Naive thymus-derived CD4-positive, alpha-beta T cell (primary cell): ENCODE results near the gene FHIT. TPM values are rescaled to one million over a fixed set of nuclear protein-coding genes. Genes with fewer than 3 reads are reported as not detected.
A peak's percentile ranks its signal among the peaks of the same experiment; 100 is the strongest.

Experiments used
- ATAC-seq: fragments of 150-1000 bp; cut with Tn5 transposase; 2 replicates; pipeline ENCODE4 v1.10.0; 2021; ENCODE audit warnings: mild to moderate bottlenecking, moderate library complexity
- CTCF ChIA-PET: fragments of 350-600 bp; sonication (Branson Sonifier 250); formaldehyde crosslinking; loops from one replicate; lab custom pipeline; 2021; ENCODE audit warnings: antibody characterized with exemption; lab: Charles Lee
- POLR2A ChIA-PET: fragments of 350-600 bp; sonication (Branson Sonifier 250); formaldehyde crosslinking; loops from one replicate; lab custom pipeline; 2021; ENCODE audit warnings: antibody characterized with exemption, inconsistent platforms; lab: Charles Lee
- DNase-seq, 9 donors: peaks; one replicate each; pipeline versions ENCODE4 v3.0.0 to v3.0.0-alpha.2; 2020 to 2022; ENCODE audit warnings: mixed read lengths in 1 of 9
- H3K27ac ChIP-seq: one replicate; pipeline ENCODE4 v1.7.0; 2013; ENCODE audit warnings: mild to moderate bottlenecking, low read depth, low read length, moderate library complexity
- H3K27me3 ChIP-seq, 2 donors: one replicate each; pipeline ENCODE4 v1.7.0; 2013; ENCODE audit warnings: low read length in 2 of 2, mild to moderate bottlenecking in 2 of 2, moderate library complexity in 2 of 2; ENCODE audit not compliant: control insufficient read depth in 2 of 2, insufficient read depth in 2 of 2
- H3K36me3 ChIP-seq, 3 experiments: 1 replicate in 2 of 3; 2 replicates in 1 of 3; pipeline ENCODE4 v1.7.0; 2013; ENCODE audit warnings: low read length in 3 of 3, mild to moderate bottlenecking in 3 of 3, moderate library complexity in 1 of 3; ENCODE audit not compliant: insufficient read depth in 3 of 3, control insufficient read depth in 2 of 3
- H3K4me1 ChIP-seq, 2 donors: one replicate each; pipeline ENCODE4 v1.7.0; 2013; ENCODE audit warnings: low read length in 2 of 2, mild to moderate bottlenecking in 2 of 2, moderate library complexity in 1 of 2; ENCODE audit not compliant: control insufficient read depth in 2 of 2, insufficient read depth in 2 of 2
- H3K4me3 ChIP-seq: 2 replicates; pipeline ENCODE4 v1.7.0; 2013; ENCODE audit warnings: mild to moderate bottlenecking, low read length
- H3K9me3 ChIP-seq, 3 experiments: 1 replicate in 2 of 3; 2 replicates in 1 of 3; pipeline ENCODE4 v1.7.0; 2013; ENCODE audit warnings: low read length in 3 of 3; ENCODE audit not compliant: control insufficient read depth in 2 of 3
- H3K27ac Mint-ChIP-seq, 9 donors: one replicate each; pipeline ENCODE4 v1.8.0; 2020 to 2022; ENCODE audit warnings: mixed read lengths in 9 of 9, mild to moderate bottlenecking in 8 of 9, moderate library complexity in 5 of 9, inconsistent platforms in 2 of 9
- H3K27me3 Mint-ChIP-seq, 5 donors: one replicate each; pipeline ENCODE4 v1.8.0; 2021 to 2022; ENCODE audit warnings: mixed read lengths in 5 of 5, mild to moderate bottlenecking in 1 of 5
- H3K36me3 Mint-ChIP-seq, 5 donors: one replicate each; pipeline ENCODE4 v1.8.0; 2020 to 2022; ENCODE audit warnings: mixed read lengths in 5 of 5, mild to moderate bottlenecking in 3 of 5, inconsistent platforms in 1 of 5
- H3K4me1 Mint-ChIP-seq, 7 donors: one replicate each; pipeline ENCODE4 v1.8.0; 2020 to 2022; ENCODE audit warnings: mixed read lengths in 7 of 7, mild to moderate bottlenecking in 3 of 7, inconsistent platforms in 1 of 7
- H3K4me3 Mint-ChIP-seq, 10 donors: one replicate each; pipeline ENCODE4 v1.8.0; 2020 to 2022; ENCODE audit warnings: mild to moderate bottlenecking in 10 of 10, mixed read lengths in 10 of 10, moderate library complexity in 6 of 10, inconsistent platforms in 2 of 10
- H3K9me3 Mint-ChIP-seq, 11 donors: one replicate each; pipeline ENCODE4 v1.8.0; 2020 to 2022; ENCODE audit warnings: mixed read lengths in 11 of 11, mild to moderate bottlenecking in 4 of 11, inconsistent platforms in 1 of 11, moderate library complexity in 1 of 11
- intact Hi-C, 2 donors: fragments of 100-400 bp; cut with micrococcal nuclease; formaldehyde crosslinking; loops; one replicate each; pipeline ENCODE4 v1.15.1; 2023
- polyA plus RNA-seq, 2 donors: library from polyadenylated mRNA; unstranded; fragments of 300-500 nt; fragmentation: Illumina TruSeq; gene quantifications; one replicate each; pipeline ENCODE4 v1.2.3, GENCODE V29; 2021
- total RNA-seq, 6 experiments: library from RNA in 5 of 6; stranded (reverse) in 5 of 6; gene quantifications; 1 replicate in 5 of 6; 2 replicates in 1 of 6; pipeline ENCODE4 v1.2.3 and lab custom pipeline; 2021 to 2026

The FHIT gene
- total and polyA plus RNA-seq, 7 experiments from 2014 or later = 51.2 to 230 (median 152) TPM

DNA sequence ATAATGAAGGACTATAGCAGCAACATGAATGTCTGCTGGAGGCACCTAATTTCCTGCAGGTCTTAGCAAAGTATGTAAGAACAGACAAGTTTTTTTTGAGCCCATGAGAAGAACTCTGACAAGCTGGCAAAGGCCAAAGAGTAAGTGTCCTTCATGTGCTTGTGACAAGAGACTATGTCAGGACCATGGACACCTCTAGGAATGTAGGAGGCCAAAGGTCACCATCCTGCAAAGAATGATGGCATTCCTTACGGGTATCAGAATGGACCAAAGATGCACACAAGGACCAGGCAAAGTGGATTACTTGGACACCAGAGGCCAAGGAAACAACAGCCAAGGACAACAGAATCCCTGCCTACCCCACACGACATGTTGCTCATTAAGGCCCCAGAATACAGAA is 1343.0 kb downstream of the FHIT start:
- Histone ChIP-seq H3K36me3 (peaks cover 0 to 9% (median 0%) of the 10 kb centered on the region in 3 experiments), H3K27ac (no peak overlapping the region), H3K4me1 (peaks cover 0 to 27% of the 10 kb centered on the region in 2 donors), H3K9me3 (no peaks in the 10 kb centered on the region), H3K27me3 (no peaks in the 10 kb centered on the region), H3K4me3 (no peak overlapping the region)
- ATAC-seq (no peak), DNase-seq (no peak)
- CTCF ChIA-PET = no interaction called here
- H3K27me3 Mint-ChIP-seq = no peaks in the 10 kb centered on the region
- intact Hi-C loops = no loop called here
- H3K9me3 Mint-ChIP-seq = peaks cover 0 to 10% (median 0%) of the 10 kb centered on the region in 11 donors
- POLR2A ChIA-PET = no interaction called here
- H3K36me3 Mint-ChIP-seq = peaks cover 5 to 84% (median 74%) of the 10 kb centered on the region in 5 donors
- peaks cover 3 to 90% (median 61%) of the 10 kb centered on the region in 7 donors for H3K4me1 Mint-ChIP-seq
- peak overlapping the region in 3 of 10 donors; percentile 23 to 50 (median 48) for H3K4me3 Mint-ChIP-seq
- H3K27ac Mint-ChIP-seq = peak overlapping the region in 6 of 9 donors; percentile 53 to 84 (median 66)

DNA sequence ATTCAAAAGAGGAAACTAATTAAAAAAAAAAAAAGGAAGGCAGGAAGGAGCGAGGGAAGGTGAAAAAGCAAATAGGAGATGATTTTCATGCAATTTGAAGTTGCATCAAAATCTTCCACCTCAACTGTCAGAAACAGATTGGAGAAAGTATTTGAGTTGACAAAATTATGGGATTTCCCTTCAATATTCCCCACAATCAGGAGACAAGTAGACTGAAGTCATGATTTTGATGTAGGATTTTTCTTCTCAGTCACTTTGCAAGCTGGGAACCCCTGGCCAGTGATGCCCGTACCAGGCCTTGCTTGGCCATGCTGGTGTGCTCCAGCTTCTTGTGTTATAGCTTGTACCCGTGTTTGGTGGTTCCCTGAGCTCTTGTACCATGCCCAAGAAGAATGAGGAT is 1347.0 kb downstream of the FHIT start:
- POLR2A ChIA-PET = interaction anchor here (0.7 kb wide), 1 partner anchor 56 kb away, joined by 3 read pairs; no protein-coding TSS in a partner anchor
- Histone ChIP-seq H3K4me1 (peaks cover 0 to 14% of the 10 kb centered on the region in 2 donors), H3K36me3 (peaks cover 0 to 6% (median 0%) of the 10 kb centered on the region in 3 experiments), H3K27me3 (no peaks in the 10 kb centered on the region), H3K27ac (no peak overlapping the region), H3K4me3 (no peak overlapping the region), H3K9me3 (no peaks in the 10 kb centered on the region)
- Mint-ChIP-seq H3K4me3 (peak overlapping the region in 1 of 10 donors; percentile 20), H3K36me3 (peaks cover 5 to 78% (median 69%) of the 10 kb centered on the region in 5 donors), H3K27me3 (no peaks in the 10 kb centered on the region), H3K9me3 (peaks cover 0 to 13% (median 0%) of the 10 kb centered on the region in 11 donors), H3K27ac (peak overlapping the region in 7 of 9 donors; percentile 0 to 78 (median 51)), H3K4me1 (peaks cover 3 to 86% (median 55%) of the 10 kb centered on the region in 7 donors)
- DNase-seq (no peak), ATAC-seq (no peak)
- intact Hi-C loops = loop anchor here in 1 of 2 donors (1.0 kb wide), 1 partner anchor 12 kb away; no protein-coding TSS in a partner anchor
- CTCF ChIA-PET = interaction anchor here (0.6 kb wide), 2 partner anchors 90 to 98 kb away, joined by 4 to 6 read pairs; no protein-coding TSS in a partner anchor

DNA sequence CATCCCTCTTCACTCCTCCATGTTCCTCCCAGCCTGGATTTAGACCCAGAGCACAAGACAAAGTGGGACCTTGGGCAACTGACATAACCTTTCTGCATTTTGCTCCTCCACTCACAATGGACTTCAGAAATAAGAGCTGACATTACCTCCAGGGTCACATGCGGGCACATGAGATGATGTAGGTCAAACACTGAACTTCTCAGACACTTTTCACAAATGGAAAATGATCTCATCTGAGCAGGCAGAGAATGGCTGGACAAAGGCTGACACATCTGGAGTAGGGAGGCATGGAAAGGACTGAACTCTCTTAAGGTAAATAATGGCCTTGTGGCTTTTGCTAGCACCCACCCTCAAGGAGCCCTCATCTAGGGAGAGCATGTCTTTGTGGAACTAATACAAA is 1352.2 kb downstream of the FHIT start:
- intact Hi-C loops = no loop called here
- DNase-seq (no peak), ATAC-seq (no peak)
- Histone ChIP-seq H3K27ac (no peak overlapping the region), H3K27me3 (no peaks in the 10 kb centered on the region), H3K4me1 (peaks cover 0 to 32% of the 10 kb centered on the region in 2 donors), H3K9me3 (no peaks in the 10 kb centered on the region), H3K36me3 (peaks cover 0 to 6% (median 0%) of the 10 kb centered on the region in 3 experiments), H3K4me3 (no peak overlapping the region)
- Mint-ChIP-seq H3K4me3 (peak overlapping the region in 1 of 10 donors; percentile 1), H3K36me3 (peaks cover 8 to 73% (median 64%) of the 10 kb centered on the region in 5 donors), H3K9me3 (peaks cover 0 to 12% (median 0%) of the 10 kb centered on the region in 11 donors), H3K27ac (peak overlapping the region in 8 of 9 donors; percentile 29 to 87 (median 52)), H3K27me3 (no peaks in the 10 kb centered on the region), H3K4me1 (peaks cover 18 to 92% (median 73%) of the 10 kb centered on the region in 7 donors)
- POLR2A ChIA-PET = interaction anchor here (0.6 kb wide), 2 partner anchors 13 to 126 kb away, joined by 3 to 4 read pairs; no protein-coding TSS in a partner anchor
- CTCF ChIA-PET = no interaction called here

DNA sequence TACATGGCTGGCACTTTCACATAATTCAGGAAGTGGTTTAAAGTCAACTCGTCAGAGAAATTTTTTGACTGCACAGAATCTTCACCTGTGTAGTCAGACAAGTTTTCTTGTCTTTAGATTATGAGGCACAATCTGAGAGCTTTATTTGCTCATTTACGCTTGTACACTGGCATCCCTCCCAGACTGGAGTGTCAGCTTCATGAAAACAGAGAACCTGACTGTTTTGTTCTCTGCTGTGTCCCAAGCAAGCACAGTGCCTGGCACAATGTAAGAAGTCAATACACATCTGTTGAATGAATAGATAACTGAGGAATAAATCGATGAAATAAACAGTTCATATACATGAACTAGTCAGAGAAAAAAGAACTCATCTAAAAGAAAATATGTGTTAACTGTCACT is 1355.3 kb downstream of the FHIT start:
- peak overlapping the region in 8 of 9 donors; percentile 35 to 80 (median 68) for H3K27ac Mint-ChIP-seq

DNA sequence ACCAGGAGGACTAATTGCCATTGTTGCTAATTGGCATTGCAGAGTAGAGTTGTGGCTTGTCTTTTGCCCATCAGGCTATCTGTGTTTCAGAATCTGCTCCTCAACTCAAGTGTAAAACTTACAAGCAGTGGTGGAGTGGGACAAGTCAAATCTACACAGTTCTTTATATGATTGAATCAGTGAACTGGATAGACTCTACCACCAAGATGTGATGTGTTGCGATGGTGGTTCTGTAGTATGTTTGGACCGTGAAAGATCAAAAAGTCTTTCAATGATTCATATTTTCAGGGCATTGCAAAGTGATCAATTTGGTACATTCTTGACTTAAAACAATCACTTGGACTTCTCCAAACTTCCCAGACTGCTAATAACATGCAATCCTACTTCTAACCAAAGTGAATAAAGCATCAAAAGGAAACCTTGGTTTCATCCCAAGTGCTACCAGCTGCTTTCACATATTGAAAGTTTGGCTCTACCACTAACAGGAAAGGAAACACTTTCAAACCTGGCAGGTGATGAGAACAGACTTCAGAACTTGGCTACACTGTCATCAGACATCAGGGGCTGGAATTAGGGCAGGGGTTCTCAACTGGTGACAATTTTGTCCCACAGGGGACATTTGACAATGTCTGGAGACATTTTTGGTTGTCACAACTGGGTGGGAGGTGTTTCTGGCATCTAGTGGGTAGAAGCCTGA is 1356.7 kb downstream of the FHIT start:
- H3K36me3 Mint-ChIP-seq = peaks cover 10 to 68% (median 61%) of the 10 kb centered on the region in 5 donors
- no peaks in the 10 kb centered on the region for H3K27me3 Mint-ChIP-seq
- H3K27me3 ChIP-seq = no peaks in the 10 kb centered on the region
- ATAC-seq (no peak), DNase-seq (no peak)
- intact Hi-C loops = loop anchor here in 1 of 2 donors (1.0 to 2.0 kb wide), 2 partner anchors 8 to 16 kb away; no protein-coding TSS in a partner anchor
- H3K36me3 ChIP-seq = peaks cover 0 to 6% (median 0%) of the 10 kb centered on the region in 3 experiments
- H3K4me3 ChIP-seq = no peak overlapping the region
- ChIA-PET POLR2A (no interaction called here), CTCF (no interaction called here)
- H3K4me3 Mint-ChIP-seq = peak overlapping the region in 5 of 10 donors; percentile 17 to 66 (median 32)
- peaks cover 0 to 10% (median 0%) of the 10 kb centered on the region in 11 donors for H3K9me3 Mint-ChIP-seq
- peak overlapping the region in 8 of 9 donors; percentile 45 to 83 (median 70) for H3K27ac Mint-ChIP-seq
- H3K9me3 ChIP-seq = no peaks in the 10 kb centered on the region
- peaks cover 19 to 95% (median 88%) of the 10 kb centered on the region in 7 donors for H3K4me1 Mint-ChIP-seq
- no peak overlapping the region for H3K27ac ChIP-seq
- H3K4me1 ChIP-seq = peaks cover 0 to 40% of the 10 kb centered on the region in 2 donors

More for the DNA sequence above, 1355.3 kb downstream of the FHIT start:
- Histone ChIP-seq H3K4me1 (peaks cover 0 to 34% of the 10 kb centered on the region in 2 donors), H3K27ac (no peak overlapping the region), H3K9me3 (no peaks in the 10 kb centered on the region), H3K27me3 (no peaks in the 10 kb centered on the region), H3K36me3 (peaks cover 0 to 6% (median 0%) of the 10 kb centered on the region in 3 experiments), H3K4me3 (no peak overlapping the region)
- peaks cover 17 to 91% (median 83%) of the 10 kb centered on the region in 7 donors for H3K4me1 Mint-ChIP-seq
- CTCF ChIA-PET = no interaction called here
- POLR2A ChIA-PET = interaction anchor here (0.5 kb wide), 1 partner anchor 122 kb away, joined by 3 read pairs; no protein-coding TSS in a partner anchor
- ATAC-seq (no peak), DNase-seq (peak in 3 of 9 donors; percentile 11 to 33 (median 28))
- intact Hi-C loops = loop anchor here in 1 of 2 donors (2.0 kb wide), 2 partner anchors 13 to 15 kb away; no protein-coding TSS in a partner anchor
- no peaks in the 10 kb centered on the region for H3K27me3 Mint-ChIP-seq
- peak overlapping the region in 6 of 10 donors; percentile 3 to 66 (median 25) for H3K4me3 Mint-ChIP-seq
- H3K36me3 Mint-ChIP-seq = peaks cover 12 to 64% (median 58%) of the 10 kb centered on the region in 5 donors
- peaks cover 0 to 10% (median 0%) of the 10 kb centered on the region in 11 donors for H3K9me3 Mint-ChIP-seq

DNA sequence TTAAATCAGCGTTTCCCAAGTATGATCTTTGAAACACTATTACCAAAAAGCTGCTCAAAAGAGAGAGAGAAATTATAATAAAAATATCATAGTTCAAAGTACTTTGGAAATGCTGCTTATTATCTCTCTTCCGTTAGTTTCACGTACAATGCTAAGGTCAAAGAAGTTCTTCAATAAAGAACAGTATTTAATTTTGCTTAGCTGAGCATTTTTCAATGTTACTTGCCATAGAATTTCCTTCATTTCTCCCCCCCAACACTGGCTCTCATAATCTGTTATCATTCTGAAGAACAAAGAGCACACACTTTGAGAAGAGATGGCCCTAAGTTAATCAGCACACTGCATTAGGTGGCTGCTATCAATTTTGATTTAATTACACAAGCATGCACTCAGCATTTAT is 1360.6 kb downstream of the FHIT start:
- DNase-seq (no peak), ATAC-seq (no peak)
- intact Hi-C loops = no loop called here
- no peaks in the 10 kb centered on the region for H3K27me3 ChIP-seq
- peaks cover 0 to 6% (median 0%) of the 10 kb centered on the region in 11 donors for H3K9me3 Mint-ChIP-seq
- no peak overlapping the region for H3K4me3 ChIP-seq
- H3K4me1 Mint-ChIP-seq = peaks cover 21 to 97% (median 94%) of the 10 kb centered on the region in 7 donors
- H3K27ac ChIP-seq = no peak overlapping the region
- POLR2A ChIA-PET = no interaction called here
- H3K9me3 ChIP-seq = no peaks in the 10 kb centered on the region
- no peaks in the 10 kb centered on the region for H3K36me3 ChIP-seq
- peak overlapping the region in 7 of 9 donors; percentile 11 to 88 (median 55) for H3K27ac Mint-ChIP-seq
- H3K27me3 Mint-ChIP-seq = no peaks in the 10 kb centered on the region
- peak overlapping the region in 2 of 10 donors; percentile 23 to 42 for H3K4me3 Mint-ChIP-seq
- peaks cover 7 to 71% (median 51%) of the 10 kb centered on the region in 5 donors for H3K36me3 Mint-ChIP-seq
- peaks cover 4 to 48% of the 10 kb centered on the region in 2 donors for H3K4me1 ChIP-seq
- CTCF ChIA-PET = no interaction called here
